OCI-LY7 (cell line): Measurements from ENCODE around the gene DISC1. TPM values are rescaled to one million over a fixed set of nuclear protein-coding genes. Genes with fewer than 3 reads are reported as not detected.

Experiments used
- BruUV-seq: library from RNA; stranded (reverse); fragments of 400-500 nt; replicated peaks from 2 replicates; lab custom pipeline; 2021; lab: Mats Ljungman, UMichigan
- CTCF ChIA-PET: fragments of 300-600 bp; sonication (Branson Sonifier 250); formaldehyde crosslinking; loops from one replicate; lab custom pipeline; 2022; ENCODE audit warnings: antibody characterized with exemption; ENCODE audit not compliant: unreplicated experiment; lab: Charles Lee
- POLR2A ChIA-PET: fragments of 300-600 bp; sonication (Branson Sonifier 250); formaldehyde crosslinking; loops from one replicate; lab custom pipeline; 2022; ENCODE audit warnings: antibody characterized with exemption; lab: Charles Lee
- DNase-seq: peaks from one replicate; pipeline ENCODE4 v3.0.0-alpha.2; 2015; ENCODE audit warnings: low spot score
- H2AFZ ChIP-seq: fragments of 200-600 bp; sonication (generic), shearing (Covaris generic); 2 replicates; pipeline ENCODE4 v1.6.1; 2014; ENCODE audit warnings: mild to moderate bottlenecking, antibody characterized with exemption, low read length, moderate library complexity
- H3K27ac ChIP-seq: fragments of 200-600 bp; sonication (generic); 2 replicates; pipeline ENCODE4 v1.5.1; 2014; ENCODE audit warnings: mixed run types, low read depth, mild to moderate bottlenecking, moderate library complexity, low read length, inconsistent platforms; ENCODE audit not compliant: poor library complexity, severe bottlenecking
- H3K36me3 ChIP-seq: fragments of 200-600 bp; sonication (generic); 2 replicates; pipeline ENCODE4 v1.6.1; 2014; ENCODE audit warnings: mild to moderate bottlenecking, antibody characterized with exemption, low read length, moderate library complexity, mixed read lengths; ENCODE audit not compliant: insufficient read depth
- H3K4me1 ChIP-seq: fragments of 200-600 bp; sonication (generic); 2 replicates; pipeline ENCODE4 v1.5.1; 2014; ENCODE audit warnings: mild to moderate bottlenecking, low read length; ENCODE audit not compliant: insufficient read depth, poor library complexity, severe bottlenecking
- H3K4me2 ChIP-seq: fragments of 200-600 bp; sonication (generic); 2 replicates; pipeline ENCODE4 v1.6.1; 2014; ENCODE audit warnings: mild to moderate bottlenecking, low read length
- H3K4me3 ChIP-seq: fragments of 200-600 bp; sonication (generic); 2 replicates; pipeline ENCODE4 v1.5.1; 2014; ENCODE audit warnings: mild to moderate bottlenecking, low read depth, low read length; ENCODE audit not compliant: poor library complexity, severe bottlenecking
- H3K79me2 ChIP-seq: fragments of 200-600 bp; sonication (generic); 2 replicates; pipeline ENCODE4 v1.6.1; 2016; ENCODE audit warnings: low read depth, mild to moderate bottlenecking, low read length, moderate library complexity, mixed read lengths; ENCODE audit not compliant: insufficient read depth
- H3K9me2 ChIP-seq: fragments of 200-600 bp; sonication (generic); 2 replicates; pipeline ENCODE4 v1.6.1; 2016; ENCODE audit warnings: mild to moderate bottlenecking, low read length, mixed read lengths; ENCODE audit not compliant: insufficient read depth
- H3K9me3 ChIP-seq: fragments of 200-600 bp; sonication (generic); 2 replicates; pipeline ENCODE4 v1.6.1; 2014; ENCODE audit warnings: mild to moderate bottlenecking, mixed run types, low read length, mixed read lengths
- H4K20me1 ChIP-seq: fragments of 200-600 bp; sonication (generic); 2 replicates; pipeline ENCODE4 v1.6.1; 2014; ENCODE audit warnings: mild to moderate bottlenecking, antibody characterized with exemption, low read length, moderate library complexity, mixed read lengths; ENCODE audit not compliant: insufficient read depth
- EZH2phosphoT487 ChIP-seq: fragments of 200-600 bp; sonication (generic); IDR thresholded peaks from 2 replicates; pipeline ENCODE4 v1.6.1; 2018; ENCODE audit warnings: low read depth, borderline replicate concordance, mild to moderate bottlenecking, mixed run types, antibody characterized with exemption, low read length, moderate library complexity, mixed read lengths
- intact Hi-C: fragments of 100-400 bp; cut with micrococcal nuclease; formaldehyde crosslinking; loops from one replicate; pipeline ENCODE4 v1.10.0; 2022; ENCODE audit not compliant: unreplicated experiment
- total RNA-seq, 2 experiments: library from RNA; depleted of rRNA in 1 of 2; stranded (reverse); fragments of >200 nt in 1 of 2; shearing (Covaris generic) in 1 of 2; gene quantifications; 2 replicates each; pipeline ENCODE4 v1.2.3, GENCODE V29; 2014 to 2022
- TF ChIP-seq, protein P1 (sequence below): fragments of 200-600 bp; sonication (generic); conservative IDR thresholded peaks from 2 replicates; pipeline ENCODE4 v1.5.1; 2014; ENCODE audit warnings: mild to moderate bottlenecking, antibody characterized with exemption, low read length, moderate library complexity, mixed read lengths

The DISC1 gene
- total RNA-seq, 2 experiments from 2014 or later: 0.91 TPM; not detected in 1

DNA sequence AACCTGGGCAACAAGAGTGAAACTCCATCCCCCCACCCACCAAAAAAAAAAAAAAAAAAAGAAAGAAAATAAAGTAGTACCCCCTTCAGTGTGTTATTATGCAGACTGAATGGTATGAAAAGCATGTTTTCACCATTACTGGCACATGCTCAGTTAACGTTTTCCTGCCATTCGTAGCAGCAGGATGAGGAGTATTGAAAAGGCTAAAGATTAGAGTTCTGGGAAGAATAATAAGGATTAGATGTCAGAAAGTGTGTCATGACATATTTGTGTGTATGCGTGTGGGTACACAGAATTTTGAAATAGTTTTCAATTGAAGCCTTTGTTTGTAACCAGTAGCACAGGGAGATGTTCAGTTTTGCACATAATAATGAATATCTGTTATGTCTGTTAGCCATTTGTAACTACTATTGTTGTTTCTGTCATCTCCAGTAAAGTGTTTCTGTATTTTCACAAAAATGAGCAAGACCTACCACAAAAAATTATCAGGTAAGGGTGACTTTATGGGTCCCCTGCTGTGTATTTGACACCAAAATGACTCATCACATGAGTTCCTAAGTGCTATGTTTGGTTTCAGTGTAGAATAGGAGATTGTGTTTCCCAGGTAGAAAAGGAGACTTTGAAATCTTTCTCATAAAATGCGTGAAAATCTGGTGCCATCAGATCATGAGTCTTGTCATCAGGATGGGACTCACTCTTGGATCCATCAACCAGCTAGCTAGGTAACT lies 358.9 kb downstream of the DISC1 start:
- H4K20me1 ChIP-seq: no peaks in the 10 kb centered on the region
- H3K79me2 ChIP-seq: no peaks in the 10 kb centered on the region
- no peak overlapping the region for H3K4me3 ChIP-seq
- H3K9me3 ChIP-seq: no peaks in the 10 kb centered on the region
- no peak overlapping the region for H3K27ac ChIP-seq
- no peak overlapping the region for H3K4me2 ChIP-seq
- no peak for DNase-seq
- H2AFZ ChIP-seq: no peak overlapping the region
- ChIA-PET CTCF (no interaction called here), POLR2A (interaction anchor here (0.7 to 1.0 kb wide), 2 partner anchors 12 to 1318 kb away, joined by 4 read pairs; no protein-coding TSS in a partner anchor)
- no peaks in the 10 kb centered on the region for H3K36me3 ChIP-seq
- H3K4me1 ChIP-seq: no peaks in the 10 kb centered on the region
- no TSS peak for BruUV-seq
- H3K9me2 ChIP-seq: no peaks in the 10 kb centered on the region
- TF ChIP-seq, protein P1, sequence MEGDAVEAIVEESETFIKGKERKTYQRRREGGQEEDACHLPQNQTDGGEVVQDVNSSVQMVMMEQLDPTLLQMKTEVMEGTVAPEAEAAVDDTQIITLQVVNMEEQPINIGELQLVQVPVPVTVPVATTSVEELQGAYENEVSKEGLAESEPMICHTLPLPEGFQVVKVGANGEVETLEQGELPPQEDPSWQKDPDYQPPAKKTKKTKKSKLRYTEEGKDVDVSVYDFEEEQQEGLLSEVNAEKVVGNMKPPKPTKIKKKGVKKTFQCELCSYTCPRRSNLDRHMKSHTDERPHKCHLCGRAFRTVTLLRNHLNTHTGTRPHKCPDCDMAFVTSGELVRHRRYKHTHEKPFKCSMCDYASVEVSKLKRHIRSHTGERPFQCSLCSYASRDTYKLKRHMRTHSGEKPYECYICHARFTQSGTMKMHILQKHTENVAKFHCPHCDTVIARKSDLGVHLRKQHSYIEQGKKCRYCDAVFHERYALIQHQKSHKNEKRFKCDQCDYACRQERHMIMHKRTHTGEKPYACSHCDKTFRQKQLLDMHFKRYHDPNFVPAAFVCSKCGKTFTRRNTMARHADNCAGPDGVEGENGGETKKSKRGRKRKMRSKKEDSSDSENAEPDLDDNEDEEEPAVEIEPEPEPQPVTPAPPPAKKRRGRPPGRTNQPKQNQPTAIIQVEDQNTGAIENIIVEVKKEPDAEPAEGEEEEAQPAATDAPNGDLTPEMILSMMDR: no peak
- no peak for TF ChIP-seq EZH2phosphoT487
- intact Hi-C loops: no loop called here

DNA sequence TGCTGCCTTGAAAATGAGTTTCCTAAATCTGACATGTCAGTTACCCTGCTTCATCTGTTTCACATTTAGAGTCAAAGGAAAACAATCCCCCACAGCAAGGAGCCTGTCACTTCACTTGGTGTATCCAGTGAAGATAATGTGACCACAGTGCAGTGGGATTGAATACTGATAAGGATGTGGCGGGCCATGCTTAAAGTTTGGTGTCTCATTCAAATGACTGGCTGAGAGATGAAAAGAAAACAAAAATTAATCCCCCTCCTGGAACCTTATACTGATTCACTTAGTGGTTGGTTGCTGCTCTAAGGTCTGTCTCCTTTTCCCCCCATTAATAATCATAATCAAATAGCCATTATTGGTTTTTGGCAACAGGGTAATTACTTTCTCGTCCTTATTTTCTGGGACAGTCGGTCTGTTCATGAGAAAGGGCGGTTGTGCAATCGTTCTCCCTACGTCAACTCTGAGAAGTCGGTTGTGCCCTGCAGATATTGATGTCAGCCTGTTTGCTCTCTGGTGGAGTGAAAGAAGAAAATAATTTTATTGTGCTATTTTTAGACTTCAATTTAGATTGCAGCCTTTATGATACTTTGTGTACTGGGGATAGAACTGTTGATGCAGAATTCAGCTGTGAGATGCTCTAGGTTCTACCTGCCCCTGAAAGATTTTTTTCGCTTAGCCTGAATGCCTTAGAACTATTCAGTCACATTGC lies 360.2 kb downstream of the DISC1 start:
- Histone ChIP-seq H2AFZ (no peak overlapping the region), H3K79me2 (no peaks in the 10 kb centered on the region), H3K4me3 (no peak overlapping the region), H3K4me2 (no peak overlapping the region), H3K4me1 (no peaks in the 10 kb centered on the region), H4K20me1 (no peaks in the 10 kb centered on the region), H3K9me2 (no peaks in the 10 kb centered on the region), H3K36me3 (no peaks in the 10 kb centered on the region), H3K27ac (no peak overlapping the region), H3K9me3 (no peaks in the 10 kb centered on the region)
- TF ChIP-seq, protein P1: no peak
- no peak for TF ChIP-seq EZH2phosphoT487
- BruUV-seq: no TSS peak
- intact Hi-C loops: no loop called here
- DNase-seq: no peak
- CTCF ChIA-PET: no interaction called here
- POLR2A ChIA-PET: no interaction called here
